ENCODE measurements around the gene ZNF674.
"Not testable (repeated sequence)": the region's sequence is repeated elsewhere in the genome, so short reads cannot be mapped to it uniquely, and the experiment has no call there.

ZNF674 gene

DNA sequence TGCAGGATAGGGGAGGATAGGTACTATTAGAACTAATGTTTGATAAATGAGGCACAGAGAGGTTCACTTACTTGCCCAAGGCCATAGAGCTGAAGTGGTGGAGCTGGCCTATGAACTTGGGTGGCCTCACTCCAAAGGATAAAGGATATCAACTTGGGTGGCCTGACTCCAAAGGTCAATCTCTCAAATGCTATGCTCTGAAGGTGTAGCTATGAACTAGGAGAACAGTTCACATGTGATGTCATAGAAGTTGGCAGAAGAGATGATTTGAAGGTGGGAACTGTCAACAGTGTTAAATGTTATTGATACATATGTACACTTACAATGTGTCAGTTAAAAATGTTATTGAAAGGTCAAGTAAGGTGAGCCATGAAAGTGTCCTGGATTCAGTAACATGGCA is 22.2 kb upstream of the ZNF674 start:
- DNase-seq: no peak

DNA sequence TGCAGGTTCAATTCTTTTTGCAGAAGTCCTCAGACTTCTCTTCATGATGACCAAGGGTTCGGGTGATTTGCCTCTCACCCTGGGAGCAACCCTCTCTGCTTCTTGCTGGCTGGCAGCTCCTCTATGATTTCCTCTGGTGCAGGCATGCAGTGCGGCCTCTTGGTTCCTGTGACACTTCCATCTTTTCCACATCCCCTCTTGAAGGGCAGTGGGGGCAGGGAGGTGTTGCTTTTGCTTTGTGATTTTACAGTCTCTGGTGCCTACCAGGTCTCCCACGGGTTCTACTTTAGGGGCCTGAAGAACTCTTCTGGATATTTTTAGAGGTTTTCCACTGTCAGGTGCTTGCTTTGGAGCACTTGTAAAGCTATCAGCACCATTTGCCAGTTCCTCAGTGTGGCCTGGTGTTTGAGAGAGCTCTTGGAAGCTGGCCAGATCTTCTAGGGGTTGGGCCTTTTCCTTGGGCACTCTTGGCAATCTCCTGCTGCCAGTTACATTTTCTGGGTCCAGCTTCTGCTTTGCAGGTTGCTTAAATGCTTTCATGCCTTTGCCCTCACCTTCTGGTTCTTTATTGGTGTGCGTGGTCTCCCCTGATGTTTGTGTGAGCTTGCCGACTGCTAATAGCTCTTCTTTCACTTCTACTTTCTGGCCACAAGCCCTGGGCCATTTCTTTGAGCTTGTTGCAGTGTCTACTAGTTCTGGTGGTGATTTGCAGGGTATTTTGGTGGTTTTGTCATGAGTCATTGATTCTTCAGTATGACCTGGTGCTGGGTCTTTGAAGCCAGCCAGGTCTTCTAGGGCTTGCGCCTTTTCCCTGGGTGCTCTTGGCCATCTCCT is 16.8 kb upstream of the ZNF674 start:
- DNase-seq: no peak

DNA sequence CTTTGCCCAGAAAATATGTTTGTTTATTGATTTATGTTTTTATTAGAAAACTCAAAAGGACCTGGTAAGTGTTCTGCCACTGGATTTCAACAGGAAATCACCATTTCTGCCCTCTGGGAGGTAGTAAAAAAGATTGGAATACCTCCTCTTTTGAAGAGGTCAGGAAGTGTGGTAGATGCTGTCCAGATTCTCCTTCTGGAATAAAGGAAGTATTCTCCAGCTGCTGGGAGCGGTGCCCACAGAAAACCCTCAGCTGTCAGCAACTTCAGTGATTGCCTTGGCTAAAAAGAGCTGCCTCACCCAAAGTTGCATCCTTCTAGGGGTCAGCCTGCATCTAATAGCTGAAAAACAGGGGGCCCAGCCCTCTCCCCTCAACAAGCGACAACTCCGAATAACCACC is 13.8 kb upstream of the ZNF674 start:
- DNase-seq: no peak

DNA sequence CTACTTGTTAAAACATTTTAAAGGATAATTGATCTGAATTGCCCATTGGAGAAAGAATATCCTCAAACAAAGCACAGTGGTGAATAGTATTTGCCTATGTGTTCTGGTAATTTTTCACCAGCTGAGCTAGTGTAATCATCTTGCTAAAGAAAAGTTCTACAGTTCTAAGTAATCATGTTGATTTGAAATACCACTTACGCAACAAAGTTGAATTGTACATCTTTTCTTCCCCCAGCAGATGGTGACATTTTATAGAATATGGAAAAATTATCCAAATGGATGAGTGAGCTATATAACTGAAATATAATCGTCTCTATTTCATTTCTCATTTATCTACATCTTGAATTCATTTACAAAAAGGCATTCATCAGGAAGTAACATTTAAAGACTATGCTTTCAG is 9.7 kb upstream of the ZNF674 start:
- no peak for DNase-seq

DNA sequence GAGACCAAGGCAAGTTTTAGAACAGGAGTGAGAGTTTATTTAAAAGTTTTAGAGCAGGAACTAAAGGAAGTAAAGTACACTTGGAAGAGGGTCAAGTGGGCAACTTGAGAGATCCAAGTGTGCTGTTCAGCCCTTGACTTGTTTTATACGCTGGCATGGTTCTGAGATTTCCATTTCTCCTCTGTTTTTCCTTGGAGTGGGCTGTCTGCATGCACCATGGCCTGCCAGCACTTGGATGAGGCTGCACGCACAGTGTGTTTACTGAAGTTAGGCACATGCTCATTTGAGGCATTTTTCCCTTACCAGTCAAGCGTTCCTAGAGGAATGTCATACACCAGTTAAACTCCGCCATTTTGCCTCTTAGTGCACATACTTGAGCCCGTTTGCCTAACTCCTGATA is 8.7 kb upstream of the ZNF674 start:
- no peak for DNase-seq

DNA sequence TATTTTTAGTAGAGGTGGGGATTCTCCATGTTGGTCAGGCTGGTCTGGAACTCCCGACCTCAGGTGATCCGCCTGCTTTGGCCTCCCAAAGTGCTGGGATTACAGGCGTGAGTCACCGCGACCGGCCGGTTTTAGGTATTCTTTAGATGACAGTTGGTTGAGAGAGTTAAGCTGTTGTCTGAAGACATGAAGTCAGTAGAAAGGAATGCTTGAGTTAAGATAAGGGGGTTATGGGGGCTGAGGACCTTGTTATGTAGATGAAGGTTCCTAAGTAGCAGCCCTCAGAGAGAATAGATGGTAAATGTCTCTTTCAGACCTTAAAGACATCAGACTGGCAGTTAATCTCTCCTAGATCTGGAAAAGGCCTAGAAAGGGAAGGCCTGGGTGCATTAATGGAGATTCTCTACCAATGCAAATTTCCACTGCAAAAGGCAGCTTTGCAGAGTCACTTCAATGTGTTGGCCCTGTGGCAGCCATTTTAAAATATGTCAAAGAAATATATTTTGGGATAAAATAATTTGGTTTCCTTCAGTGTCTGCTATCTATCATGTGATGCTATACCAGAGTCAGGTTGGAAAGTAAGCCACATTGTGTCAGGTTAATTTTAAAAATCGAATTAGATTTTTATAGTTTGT is 6.4 kb upstream of the ZNF674 start:
- no peak for DNase-seq

DNA sequence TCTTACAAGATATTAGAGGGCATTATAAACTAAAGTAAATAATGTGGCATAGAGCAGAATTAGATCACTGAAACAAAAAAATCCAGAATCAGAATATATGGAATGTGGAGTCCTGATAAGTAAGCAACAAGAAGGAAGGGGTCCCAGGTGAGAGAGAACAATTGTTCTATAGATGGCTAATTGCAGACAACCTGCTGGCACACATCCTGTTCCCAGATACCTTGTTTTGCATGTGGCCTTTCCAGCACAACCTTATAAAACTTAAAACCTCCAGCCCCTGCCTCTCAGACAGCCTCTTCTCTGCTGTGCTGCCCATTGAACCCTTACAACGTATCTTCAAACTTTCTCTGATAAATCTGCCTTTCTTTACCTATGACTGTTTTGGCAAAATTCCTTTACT is 4.7 kb upstream of the ZNF674 start:
- DNase-seq: no peak

DNA sequence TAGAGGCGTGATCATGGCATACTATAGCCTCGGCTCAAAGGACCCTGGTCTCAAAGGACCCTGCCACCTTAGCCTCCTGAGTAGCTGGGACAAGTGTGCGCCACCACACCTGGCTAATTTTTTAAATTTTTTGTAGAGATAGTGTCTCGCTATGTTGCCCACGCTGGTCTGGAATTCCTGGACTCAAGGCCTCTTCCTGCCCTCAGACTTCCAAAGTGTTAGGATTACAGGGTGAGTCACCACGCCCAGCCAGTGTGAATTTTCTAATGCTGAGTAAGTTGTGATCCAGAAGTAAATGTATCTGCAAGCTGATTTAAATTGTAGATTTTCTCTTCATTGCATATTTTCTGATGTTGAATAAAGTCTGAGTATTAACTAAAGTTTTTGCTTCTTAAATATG is 2.6 kb upstream of the ZNF674 start:
- no peak for DNase-seq

DNA sequence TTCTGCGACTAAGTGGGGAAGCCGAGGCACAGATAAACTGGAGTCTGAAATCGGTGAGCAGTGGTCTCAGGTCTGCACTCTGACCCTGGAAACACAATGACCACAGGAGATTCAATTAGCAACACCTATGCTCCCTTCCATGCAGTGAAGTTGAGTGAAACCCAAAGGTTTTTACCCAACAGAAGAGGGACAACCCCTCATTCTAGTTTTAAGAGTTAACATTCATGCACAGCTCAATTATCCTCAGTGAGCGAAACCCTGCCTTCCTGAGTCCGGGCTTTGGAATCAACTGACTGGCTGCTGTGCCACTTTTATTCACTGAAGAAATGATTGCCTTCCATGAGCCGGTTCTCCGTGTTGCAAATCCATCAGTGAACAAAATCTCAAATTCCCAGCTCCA is 694 bp downstream of the ZNF674 start:
- DNase-seq: not testable (repeated sequence)

DNA sequence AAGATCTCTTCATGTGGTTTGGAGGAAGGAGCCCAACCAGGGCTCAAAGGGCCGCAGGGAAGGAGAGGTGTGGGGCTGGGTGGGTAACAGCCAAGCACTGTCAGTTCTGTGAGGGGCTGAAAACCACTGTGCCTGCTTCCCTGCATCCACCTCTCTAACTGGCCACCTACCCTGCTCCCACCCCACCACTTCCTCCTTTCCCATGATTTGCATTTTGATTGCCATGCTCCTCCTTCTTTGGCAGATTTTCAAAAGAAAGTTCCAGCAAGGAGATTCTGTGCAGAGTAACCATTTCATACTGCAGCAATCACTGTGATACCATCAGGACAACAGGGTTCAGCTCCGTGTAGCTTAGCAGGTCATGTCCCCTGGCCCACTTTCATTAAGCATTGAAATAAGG is 1.8 kb downstream of the ZNF674 start:
- DNase-seq: no peak

DNA sequence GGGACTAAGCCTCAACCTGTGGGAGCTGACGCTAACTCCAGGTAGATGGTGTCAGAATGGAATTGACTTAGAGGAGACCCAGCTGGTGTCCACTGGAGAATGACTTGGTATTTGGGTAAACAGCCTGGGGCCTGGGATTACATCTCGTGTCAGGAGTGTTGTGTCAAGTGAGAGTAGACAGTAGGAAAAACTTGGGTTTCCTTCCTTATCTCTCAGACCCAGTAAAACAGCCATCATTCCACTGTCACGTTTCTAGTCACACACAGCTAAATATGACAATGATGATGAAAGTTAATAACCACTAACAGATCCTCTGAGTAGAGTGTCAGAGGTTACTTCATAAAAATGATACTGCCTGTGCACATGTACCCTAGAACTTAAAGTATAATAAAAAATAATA is 13.8 kb downstream of the ZNF674 start:
- DNase-seq: no peak

DNA sequence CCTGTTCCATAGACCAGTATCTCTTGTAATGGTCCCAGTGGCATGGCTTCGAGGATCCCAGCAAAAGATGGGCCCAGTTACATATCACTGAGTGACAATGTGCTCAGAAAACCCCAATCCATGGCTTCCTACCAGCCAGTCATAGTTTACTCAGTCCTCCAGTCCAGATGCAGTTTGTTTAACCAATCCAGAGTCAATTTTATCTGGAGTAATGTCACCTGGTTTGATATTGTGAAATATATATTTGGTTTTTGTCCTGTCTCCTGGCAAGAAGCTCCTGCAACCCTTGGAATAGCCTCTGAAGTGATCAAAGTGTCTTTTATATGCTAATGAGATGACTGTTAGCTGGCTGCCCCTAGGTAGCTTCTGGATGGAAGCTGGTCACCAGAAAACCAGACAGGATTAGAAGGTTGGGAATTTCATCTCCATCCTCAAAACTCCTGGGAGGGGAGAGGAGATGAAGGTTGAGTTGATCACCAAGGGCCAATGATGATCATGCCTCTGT is 14.8 kb downstream of the ZNF674 start:
- not testable (repeated sequence) for DNase-seq

DNA sequence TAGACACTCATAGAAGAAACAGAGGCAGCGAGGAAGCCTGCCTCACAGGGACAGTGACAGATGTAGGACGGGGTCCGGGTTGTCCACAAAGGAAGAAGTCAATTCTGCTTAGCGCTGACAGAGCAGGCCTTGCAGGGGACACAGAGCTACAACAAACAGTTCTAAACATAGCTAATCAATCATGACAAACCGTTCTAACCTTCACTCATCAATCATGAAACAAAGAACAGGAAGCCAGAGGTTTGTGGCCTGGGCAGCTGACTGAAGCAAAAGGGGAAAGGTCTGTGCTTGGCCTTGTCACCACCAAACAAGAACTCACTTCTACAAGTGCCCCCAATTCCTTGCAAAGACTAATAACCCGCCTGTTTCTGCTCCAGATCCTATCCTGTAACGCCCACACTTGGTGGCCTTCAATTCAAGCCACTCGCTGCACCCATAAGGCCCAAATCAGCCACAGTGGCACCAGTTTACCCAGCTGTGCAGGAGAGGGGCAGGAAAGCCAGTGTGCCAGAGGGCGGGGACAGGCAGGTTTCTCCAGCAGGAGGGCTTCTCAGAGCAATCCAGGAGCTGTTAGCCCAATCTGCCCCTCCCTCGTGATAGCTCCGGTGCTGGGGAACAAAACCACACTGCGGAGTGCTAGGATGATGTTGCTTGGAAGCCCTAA is 15.3 kb downstream of the ZNF674 start:
- not testable (repeated sequence) for DNase-seq

DNA sequence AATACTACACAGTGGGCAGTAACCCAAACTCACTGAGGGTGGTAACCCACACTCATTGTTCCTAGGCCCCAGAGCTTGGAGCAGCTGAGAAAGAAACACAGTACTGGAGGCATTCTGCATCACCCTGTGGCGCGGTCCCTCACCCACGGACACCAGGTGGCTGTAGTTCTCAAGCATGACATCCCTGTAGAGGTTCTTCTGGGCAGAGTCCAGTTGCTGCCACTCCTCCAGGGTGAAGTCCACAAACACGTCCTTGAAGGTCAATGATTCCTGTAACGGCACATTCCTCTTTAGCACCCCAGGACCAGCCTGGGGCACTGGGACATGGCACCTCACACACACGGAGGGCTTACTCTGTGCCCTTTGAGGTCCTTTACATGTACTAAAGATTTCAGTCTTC is 16.6 kb downstream of the ZNF674 start:
- DNase-seq: not testable (repeated sequence)

DNA sequence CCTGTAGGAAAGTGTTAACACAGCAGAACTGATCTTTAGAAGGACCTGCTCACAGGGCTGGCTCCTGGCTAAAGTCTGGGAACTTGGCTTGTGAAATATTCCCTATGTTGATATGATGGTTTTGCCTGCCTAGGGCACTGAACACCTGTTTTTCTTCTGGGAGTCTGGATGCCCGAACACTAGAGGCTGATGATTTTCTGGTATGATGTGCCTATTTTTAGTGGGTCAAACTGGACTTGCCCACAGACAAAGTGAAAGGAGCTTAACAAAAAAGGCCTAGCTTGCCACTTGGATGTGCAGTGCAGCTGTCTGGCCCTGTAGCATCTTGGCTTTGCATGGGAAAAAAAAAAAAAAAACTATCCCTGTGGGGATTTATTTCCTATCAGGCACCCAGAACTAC is 39.1 kb downstream of the ZNF674 start:
- no peak for DNase-seq

DNA sequence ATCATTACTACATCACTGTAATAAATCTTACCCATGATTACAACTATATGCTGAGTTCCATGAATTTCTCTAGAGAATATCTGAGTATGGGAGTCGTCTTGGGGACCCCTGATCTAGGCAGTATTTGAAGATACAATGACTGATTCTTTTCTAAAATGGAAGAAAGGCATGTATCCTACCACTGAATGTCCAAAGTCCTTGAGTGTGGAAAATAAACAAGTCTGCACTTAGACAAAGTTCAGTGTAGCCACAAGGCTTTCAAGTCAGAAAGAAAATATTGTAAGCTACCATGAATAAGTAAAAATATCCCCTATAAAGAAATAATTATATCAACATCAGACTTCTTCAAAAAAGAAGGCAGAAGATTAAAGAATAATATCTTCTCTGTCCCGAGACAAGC is 42.4 kb downstream of the ZNF674 start:
- DNase-seq: no peak

DNA sequence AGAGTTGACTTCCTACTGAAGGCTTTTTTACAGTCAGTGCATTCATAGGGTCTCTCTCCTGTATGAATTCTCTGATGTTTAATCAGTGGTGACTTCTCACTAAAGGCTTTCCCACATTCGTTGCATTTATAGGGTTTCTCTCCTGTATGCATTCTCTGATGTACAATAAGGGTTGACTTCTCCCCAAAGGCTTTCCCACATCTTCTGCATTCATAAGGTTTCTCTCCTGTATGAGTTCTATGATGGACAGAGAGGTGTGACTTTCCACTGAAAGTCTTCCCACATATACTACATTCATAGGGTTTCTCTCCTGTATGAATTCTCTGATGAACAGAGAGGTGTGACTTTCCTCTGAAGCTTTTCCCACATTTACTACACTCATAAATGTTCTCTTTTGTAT is 45.2 kb downstream of the ZNF674 start:
- no peak for DNase-seq

DNA sequence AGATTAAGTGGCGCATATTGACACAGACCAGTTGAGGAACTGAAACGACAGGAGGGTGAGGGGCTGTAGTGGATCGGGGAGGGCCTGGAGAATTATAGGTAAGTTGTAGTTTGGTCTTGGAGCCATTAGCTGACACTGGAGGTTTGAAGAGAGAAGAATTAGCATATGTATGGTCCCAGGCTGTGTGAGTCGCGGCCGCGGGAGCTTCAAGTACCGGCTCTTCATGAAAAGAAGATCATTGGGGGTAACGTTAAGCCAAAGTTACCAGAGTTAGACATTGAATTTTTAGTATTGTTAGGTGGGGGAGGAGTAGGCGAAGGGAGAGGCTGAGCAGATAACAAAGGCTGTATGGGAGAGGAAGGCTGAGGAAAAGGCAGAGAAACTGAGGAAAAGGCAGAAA is 56.5 kb downstream of the ZNF674 start:
- no peak for DNase-seq

DNA sequence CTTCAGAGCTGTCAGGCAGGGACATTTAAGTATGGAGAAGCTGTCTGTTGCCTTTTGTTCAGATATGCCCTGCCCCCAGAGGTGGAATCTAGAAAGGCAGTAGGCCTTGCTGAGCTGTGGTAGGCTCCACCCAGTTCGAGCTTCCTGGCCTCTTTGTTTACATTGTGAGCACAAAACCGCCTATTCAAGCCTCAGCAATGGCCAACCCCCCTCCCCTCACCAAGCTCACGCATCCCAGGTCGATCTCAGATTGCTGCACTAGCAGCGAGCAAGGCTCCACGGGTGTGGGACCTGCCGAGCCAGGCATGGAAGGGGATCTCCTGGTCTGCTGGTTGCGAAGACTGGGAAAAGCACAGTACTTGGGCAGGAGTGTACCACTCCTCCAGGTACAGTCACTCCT is 59.3 kb downstream of the ZNF674 start:
- no peak for DNase-seq

DNA sequence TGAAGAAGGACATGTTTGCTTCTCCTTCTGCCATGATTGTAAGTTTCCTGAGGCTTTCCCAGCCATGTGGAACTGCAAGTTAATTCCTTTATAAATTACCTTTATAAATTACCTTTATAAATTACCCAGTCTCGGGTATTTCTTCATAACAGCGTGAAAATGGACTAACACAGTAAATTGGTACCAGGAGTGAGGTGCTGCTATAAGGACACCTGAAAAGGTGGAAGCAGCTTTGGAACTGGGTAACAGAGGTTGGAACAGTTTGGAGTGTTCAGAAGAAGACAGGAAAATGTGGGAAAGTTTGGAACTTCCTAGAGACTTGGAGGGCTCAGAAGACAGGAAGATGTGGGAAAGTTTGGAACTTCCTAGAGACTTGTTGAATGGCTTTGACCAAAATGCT is 66.6 kb downstream of the ZNF674 start:
- not testable (repeated sequence) for DNase-seq

DNA sequence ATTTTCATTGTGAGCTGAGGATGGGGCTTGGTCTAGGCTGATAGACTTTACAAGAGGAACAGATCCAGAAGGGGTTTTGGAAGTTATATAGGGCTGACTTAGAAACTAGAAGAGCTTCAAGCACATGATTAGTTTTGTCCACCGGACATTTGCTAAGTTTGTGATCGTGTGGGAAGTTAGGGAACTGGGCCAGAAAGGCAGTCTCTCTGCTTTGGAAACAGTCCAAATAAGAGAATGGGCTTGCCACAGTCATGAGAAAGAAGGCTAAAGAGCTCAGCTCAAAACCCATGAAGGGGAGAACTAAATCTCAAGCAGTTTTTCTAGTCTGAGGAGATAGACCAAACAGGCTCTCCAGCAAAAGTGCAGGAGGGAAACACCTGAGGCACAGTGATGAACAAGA is 67.8 kb downstream of the ZNF674 start:
- DNase-seq: no peak

DNA sequence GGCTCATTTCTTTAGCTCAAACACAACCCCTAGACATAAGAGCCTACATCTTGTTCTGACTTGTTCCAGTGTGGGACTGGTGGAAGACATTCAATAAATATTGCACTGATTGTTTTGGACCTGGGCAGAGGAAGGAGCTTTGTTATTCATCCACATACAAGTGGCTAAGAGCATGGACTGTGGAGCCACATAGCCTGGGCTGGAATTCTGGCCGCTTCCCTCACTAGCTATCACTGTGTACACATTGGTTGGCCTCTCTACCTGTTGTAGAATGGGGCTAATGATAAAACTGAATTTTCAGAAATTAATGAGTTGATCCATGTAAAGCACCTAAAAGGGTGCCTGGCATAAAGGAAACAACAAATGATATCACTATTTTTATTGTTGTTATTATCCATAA is 80.0 kb downstream of the ZNF674 start:
- no peak for DNase-seq

DNA sequence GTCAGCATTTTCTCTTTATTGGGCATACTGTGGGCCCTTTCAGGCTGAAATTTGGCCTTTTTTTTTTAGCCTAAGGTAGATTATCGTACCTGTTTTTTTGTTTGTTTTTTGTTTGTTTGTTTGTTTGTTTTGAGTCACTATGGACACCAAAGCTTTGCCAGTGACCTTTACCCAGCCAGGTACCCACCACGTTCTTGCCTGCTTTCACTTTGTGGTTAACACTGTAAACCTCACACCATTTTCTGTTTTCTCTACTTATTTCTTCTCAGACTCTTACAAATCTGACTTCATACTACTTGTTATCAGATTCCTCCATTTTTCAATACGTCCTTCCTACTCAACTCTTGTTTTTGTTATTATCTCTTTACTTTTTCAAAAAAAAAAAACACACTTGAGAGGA is 81.5 kb downstream of the ZNF674 start:
- DNase-seq: no peak

DNA sequence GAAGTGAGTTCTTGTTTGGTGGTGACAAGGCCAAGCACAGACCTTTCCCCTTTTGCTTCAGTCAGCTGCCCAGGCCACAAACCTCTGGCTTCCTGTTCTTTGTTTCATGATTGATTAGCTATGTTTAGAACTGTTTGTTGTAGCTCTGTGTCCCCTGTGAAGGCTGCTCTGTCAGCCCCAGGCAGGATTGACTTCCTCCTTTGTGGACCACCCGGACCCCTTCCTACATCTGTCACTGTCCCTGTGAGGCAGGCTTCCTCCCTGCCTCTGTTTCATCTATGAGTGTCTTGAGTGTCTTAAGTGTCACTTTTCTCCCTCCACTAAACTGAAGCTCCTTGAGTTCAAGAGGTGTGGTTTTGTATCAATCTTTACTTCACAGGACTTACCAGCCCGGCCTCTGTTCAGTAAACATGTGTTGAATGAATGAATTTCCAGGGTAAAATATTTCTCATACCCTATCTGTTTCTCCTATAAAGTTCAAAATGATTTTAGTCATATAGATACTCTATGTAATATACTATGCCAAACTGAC is 83.5 kb downstream of the ZNF674 start:
- DNase-seq: no peak

Data from amniotic stem cell (primary cell).